Mucosa of descending colon (tissue), 3 donors: Measurements from ENCODE around the gene PLAU. TPM values are rescaled to one million over a fixed set of nuclear protein-coding genes. Genes with fewer than 3 reads are reported as not detected.
A peak's percentile ranks its signal among the peaks of the same experiment; 100 is the strongest.

Source experiments
- ATAC-seq: fragments of 200-7000 bp; cut with Tn5 transposase; one replicate; pipeline ENCODE4 v1.9.1; 2020; ENCODE audit warnings: mild to moderate bottlenecking, moderate library complexity
- DNase-seq, 3 donors: peaks; one replicate each; pipeline ENCODE4 v3.0.0-alpha.2; 2020
- H3K36me3 ChIP-seq: fragments of 200-600 bp; one replicate; pipeline ENCODE4 v1.8.0; 2021; ENCODE audit warnings: low read depth, mild to moderate bottlenecking
- H3K4me1 ChIP-seq: fragments of 200-600 bp; one replicate; pipeline ENCODE4 v1.8.0; 2021; ENCODE audit warnings: low read depth, mild to moderate bottlenecking
- H3K4me3 ChIP-seq: fragments of 200-600 bp; one replicate; pipeline ENCODE4 v1.8.0; 2021; ENCODE audit warnings: mild to moderate bottlenecking
- H3K9me3 ChIP-seq: fragments of 200-600 bp; one replicate; pipeline ENCODE4 v1.8.0; 2021; ENCODE audit warnings: mild to moderate bottlenecking
- intact Hi-C, 2 donors: fragments of 100-400 bp; cut with DNase I in 1 of 2; cut with micrococcal nuclease in 1 of 2; formaldehyde crosslinking; loops; one replicate each; pipeline versions ENCODE4 v1.11.0 to v1.11.1; 2022; cut with DNase I, micrococcal nuclease
- total RNA-seq, 3 donors: library from RNA; stranded (reverse); fragmentation: NEBNext Ultra II Directional in 2 of 3; extraction: Animal tissue kit (Norgen Biotek cat#: 25700) in 2 of 3; gene quantifications; one replicate each; pipeline versions ENCODE4 v1.2.1 to v1.2.4, GENCODE V29; 2021 to 2023
- TF ChIP-seq, protein P1 (sequence below): fragments of 200-600 bp; IDR thresholded peaks from one replicate; pipeline ENCODE4 v1.8.0; 2022; ENCODE audit warnings: antibody characterized with exemption, mild to moderate bottlenecking
- donor health status: DM: no; HTN: no; CAD: no; lungs with moderate emphysema.
- donor health status: DM: no; HTN: no; CAD: no.
- donor health status: DM: no; HTN: yes; CAD: no.

The PLAU gene
- total RNA-seq, 3 donors from 2014 or later: 4.6 to 10.3 (median 5.8) TPM

DNA sequence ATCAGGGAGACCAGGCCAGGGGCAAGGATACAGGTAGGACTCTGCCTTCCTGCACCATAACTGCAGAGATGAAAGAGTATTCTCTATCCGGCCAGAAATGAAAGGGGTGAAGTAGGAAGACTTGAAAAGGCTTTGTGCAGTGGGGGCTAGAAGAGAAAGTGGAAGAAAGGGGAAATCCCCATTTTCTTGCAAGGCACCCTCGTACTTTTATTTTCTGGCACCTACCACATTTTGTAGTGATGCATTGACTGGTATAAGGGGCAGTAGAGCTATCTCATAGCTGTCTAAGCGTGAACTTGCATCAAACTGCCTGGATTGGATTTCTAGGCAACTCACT is 35.8 kb upstream of the PLAU start:
- intact Hi-C loops: no loop called here
- no peak for DNase-seq
- Histone ChIP-seq H3K4me3 (peak overlapping the region; percentile 19), H3K9me3 (no peaks in the 10 kb centered on the region), H3K4me1 (peaks cover 33% of the 10 kb centered on the region), H3K36me3 (no peaks in the 10 kb centered on the region)
- TF ChIP-seq, protein P1, sequence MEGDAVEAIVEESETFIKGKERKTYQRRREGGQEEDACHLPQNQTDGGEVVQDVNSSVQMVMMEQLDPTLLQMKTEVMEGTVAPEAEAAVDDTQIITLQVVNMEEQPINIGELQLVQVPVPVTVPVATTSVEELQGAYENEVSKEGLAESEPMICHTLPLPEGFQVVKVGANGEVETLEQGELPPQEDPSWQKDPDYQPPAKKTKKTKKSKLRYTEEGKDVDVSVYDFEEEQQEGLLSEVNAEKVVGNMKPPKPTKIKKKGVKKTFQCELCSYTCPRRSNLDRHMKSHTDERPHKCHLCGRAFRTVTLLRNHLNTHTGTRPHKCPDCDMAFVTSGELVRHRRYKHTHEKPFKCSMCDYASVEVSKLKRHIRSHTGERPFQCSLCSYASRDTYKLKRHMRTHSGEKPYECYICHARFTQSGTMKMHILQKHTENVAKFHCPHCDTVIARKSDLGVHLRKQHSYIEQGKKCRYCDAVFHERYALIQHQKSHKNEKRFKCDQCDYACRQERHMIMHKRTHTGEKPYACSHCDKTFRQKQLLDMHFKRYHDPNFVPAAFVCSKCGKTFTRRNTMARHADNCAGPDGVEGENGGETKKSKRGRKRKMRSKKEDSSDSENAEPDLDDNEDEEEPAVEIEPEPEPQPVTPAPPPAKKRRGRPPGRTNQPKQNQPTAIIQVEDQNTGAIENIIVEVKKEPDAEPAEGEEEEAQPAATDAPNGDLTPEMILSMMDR: no peak
- ATAC-seq: no peak

DNA sequence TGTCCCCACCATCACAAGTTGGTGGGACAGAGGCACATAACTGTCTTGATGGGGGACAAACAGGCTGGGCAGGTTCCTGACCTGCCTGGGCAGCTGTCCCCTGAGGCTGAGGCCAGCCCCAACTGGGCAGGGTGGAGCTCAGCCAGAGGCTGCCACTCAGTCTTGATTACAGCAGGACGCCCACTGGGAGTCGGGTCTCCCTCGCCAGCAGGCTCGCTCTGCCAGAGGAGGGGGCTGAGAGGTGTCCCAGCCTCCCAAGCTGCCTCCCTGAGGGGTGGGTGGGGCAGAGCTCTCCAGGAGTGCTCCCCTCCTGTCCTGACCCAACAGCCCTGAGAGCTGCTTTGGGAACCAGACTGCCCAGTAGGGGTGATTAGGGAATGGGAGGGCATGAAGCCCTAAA is 34.8 kb upstream of the PLAU start:
- intact Hi-C loops: no loop called here

DNA sequence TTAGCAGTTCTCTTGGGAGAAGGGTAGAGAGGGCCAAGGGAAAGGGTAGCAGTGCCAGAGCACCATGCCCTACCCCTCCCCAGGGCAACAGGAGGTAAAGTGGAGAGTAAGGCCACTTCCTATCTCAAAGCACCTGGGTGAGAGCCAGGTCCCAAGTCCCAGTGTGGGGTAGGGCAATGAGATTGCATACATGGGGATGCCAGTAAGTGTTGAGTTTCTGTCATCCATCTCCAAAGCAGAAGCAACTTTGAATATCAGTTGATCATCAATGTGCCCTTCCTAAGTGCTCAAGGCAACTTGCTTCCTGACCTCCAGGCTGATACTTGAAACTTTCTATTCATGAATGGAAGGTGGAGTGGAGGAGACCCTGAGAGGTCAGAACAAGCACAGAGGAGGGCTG is 34.4 kb upstream of the PLAU start:
- H3K4me1 ChIP-seq: peaks cover 22% of the 10 kb centered on the region
- intact Hi-C loops: no loop called here
- no peaks in the 10 kb centered on the region for H3K36me3 ChIP-seq
- TF ChIP-seq, protein P1: no peak
- no peaks in the 10 kb centered on the region for H3K9me3 ChIP-seq
- no peak overlapping the region for H3K4me3 ChIP-seq
- ATAC-seq (no peak), DNase-seq (no peak)

More for the DNA sequence above, 34.8 kb upstream of the PLAU start:
- H3K4me1 ChIP-seq: peaks cover 26% of the 10 kb centered on the region
- H3K4me3 ChIP-seq: no peak overlapping the region
- H3K9me3 ChIP-seq: no peaks in the 10 kb centered on the region
- TF ChIP-seq, protein P1: no peak
- DNase-seq (no peak), ATAC-seq (no peak)
- no peaks in the 10 kb centered on the region for H3K36me3 ChIP-seq

DNA sequence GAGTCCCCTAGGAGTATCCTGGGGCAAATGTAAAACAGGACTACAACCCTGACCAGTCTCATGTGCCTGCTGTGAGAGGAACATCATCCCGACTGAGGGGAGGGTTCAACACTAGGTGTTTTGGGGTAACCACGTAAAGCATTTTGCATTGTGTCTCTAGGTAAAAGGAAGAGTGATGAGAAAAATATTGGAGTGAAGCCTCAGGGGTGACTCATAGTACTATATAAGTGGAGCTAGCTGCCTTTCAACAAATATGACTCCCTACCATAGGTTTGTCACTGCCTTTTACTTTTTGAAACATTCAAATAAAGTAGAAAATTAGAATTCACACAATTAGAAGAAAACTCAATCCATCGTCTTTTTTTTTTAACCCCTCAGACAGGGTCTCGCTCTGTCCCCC is 34.0 kb upstream of the PLAU start:
- H3K36me3 ChIP-seq: no peaks in the 10 kb centered on the region
- no peak overlapping the region for H3K4me3 ChIP-seq
- ATAC-seq (no peak), DNase-seq (no peak)
- intact Hi-C loops: no loop called here
- TF ChIP-seq, protein P1: no peak
- no peaks in the 10 kb centered on the region for H3K9me3 ChIP-seq
- peaks cover 19% of the 10 kb centered on the region for H3K4me1 ChIP-seq

DNA sequence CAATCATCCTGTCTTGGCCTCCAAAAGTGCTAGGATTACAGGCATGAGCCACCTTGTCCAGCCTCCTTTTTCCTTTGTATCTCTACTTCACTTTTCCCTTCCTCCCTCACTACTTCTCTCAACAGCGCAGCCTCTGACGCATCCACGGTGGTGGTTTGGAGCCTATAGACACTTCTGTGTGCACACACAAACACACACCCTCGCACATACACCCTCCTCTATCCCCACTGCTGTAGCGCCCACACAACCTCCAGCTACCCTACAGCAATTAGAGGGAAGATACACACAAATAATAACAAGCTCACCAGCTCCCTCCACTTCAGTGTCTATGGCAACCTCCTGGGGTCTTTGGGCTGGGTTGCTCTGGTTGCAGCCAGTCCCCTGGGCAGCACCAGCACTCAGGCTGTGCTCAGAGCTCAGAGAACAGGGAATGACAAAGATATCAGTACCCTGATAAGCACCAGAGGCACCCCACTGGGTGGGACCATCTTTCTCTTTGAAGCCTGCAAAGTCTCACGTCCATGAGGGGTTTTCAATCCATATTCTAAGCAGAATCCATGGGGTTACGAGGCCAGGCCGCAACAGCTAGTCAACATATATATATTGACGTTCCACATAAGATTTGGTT is 33.3 kb upstream of the PLAU start:
- ATAC-seq (no peak), DNase-seq (no peak)
- no peaks in the 10 kb centered on the region for H3K9me3 ChIP-seq
- intact Hi-C loops: loop anchor here in 1 of 2 donors (2.0 kb wide), 1 partner anchor 29 kb away; no protein-coding TSS in a partner anchor
- peaks cover 12% of the 10 kb centered on the region for H3K4me1 ChIP-seq
- H3K4me3 ChIP-seq: no peak overlapping the region
- no peaks in the 10 kb centered on the region for H3K36me3 ChIP-seq
- TF ChIP-seq, protein P1: no peak

DNA sequence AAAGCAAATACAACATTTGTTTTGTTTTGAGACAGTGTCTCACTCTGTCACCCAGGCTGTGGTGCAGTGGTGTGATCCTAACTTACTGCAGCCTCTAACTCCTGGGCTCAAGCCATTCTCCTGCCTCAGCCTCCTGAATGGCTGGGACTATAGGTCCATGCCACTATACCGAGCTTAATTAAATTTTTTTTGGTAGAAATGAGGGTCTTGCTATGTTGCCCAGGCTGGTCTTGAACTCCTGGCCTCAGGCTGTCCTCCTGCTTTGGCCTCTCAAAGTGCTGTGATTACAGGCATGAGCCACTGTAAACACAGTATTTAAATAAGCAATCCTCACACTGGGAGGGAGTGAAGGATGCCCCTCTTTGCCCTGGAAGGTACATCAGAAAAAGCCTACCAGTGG is 32.6 kb upstream of the PLAU start:
- Histone ChIP-seq H3K36me3 (no peaks in the 10 kb centered on the region), H3K4me3 (no peak overlapping the region), H3K4me1 (peaks cover 5% of the 10 kb centered on the region), H3K9me3 (no peaks in the 10 kb centered on the region)
- intact Hi-C loops: loop anchor here in 1 of 2 donors (2.0 kb wide), 1 partner anchor 30 kb away; no protein-coding TSS in a partner anchor
- TF ChIP-seq, protein P1: no peak
- DNase-seq: no peak
- no peak for ATAC-seq
